GM19240 (cell line): ENCODE results near the gene SIM2.

Experiments
- DNase-seq: peaks from one replicate; pipeline ENCODE4 v3.0.0; 2011; ENCODE audit warnings: low spot score; ENCODE audit not compliant: insufficient read length

Gene SIM2

GRCh38 chr21:36700295-36700970 lies 1.5 kb downstream of the SIM2 start:
- no peak for DNase-seq

- DNase-seq: no peak
Measured at GRCh38 chr21:36700971-36701755, 2.2 kb downstream of the SIM2 start.

- no peak for DNase-seq
Measured at GRCh38 chr21:36701756-36702621, 3.1 kb downstream of the SIM2 start.

- DNase-seq: no peak
Measured at GRCh38 chr21:36702622-36702968, 3.7 kb downstream of the SIM2 start.

- DNase-seq: no peak
Measured at GRCh38 chr21:36703123-36703522, 4.2 kb downstream of the SIM2 start.

GRCh38 chr21:36703626-36704280 lies 4.8 kb downstream of the SIM2 start:
- no peak for DNase-seq

GRCh38 chr21:36704281-36704957 lies 5.5 kb downstream of the SIM2 start:
- DNase-seq: no peak

GRCh38 chr21:36704958-36705678 lies 6.2 kb downstream of the SIM2 start:
- no peak for DNase-seq

- no peak for DNase-seq
Measured at GRCh38 chr21:36705679-36706481, 7.0 kb downstream of the SIM2 start.

- no peak for DNase-seq
Measured at GRCh38 chr21:36706482-36706852, 7.6 kb downstream of the SIM2 start.

- DNase-seq: no peak
Measured at GRCh38 chr21:36706951-36707762, 8.2 kb downstream of the SIM2 start.

- DNase-seq: no peak
Measured at GRCh38 chr21:36707763-36708285, 8.9 kb downstream of the SIM2 start.

GRCh38 chr21:36708286-36709029 lies 9.5 kb downstream of the SIM2 start:
- no peak for DNase-seq

- no peak for DNase-seq
Measured at GRCh38 chr21:36709030-36709867, 10.3 kb downstream of the SIM2 start.

- DNase-seq: no peak
Measured at GRCh38 chr21:36709868-36710728, 11.2 kb downstream of the SIM2 start.

GRCh38 chr21:36710729-36711048 lies 11.8 kb downstream of the SIM2 start:
- no peak for DNase-seq
